Measurements from ENCODE around the gene DNAAF5.
A peak's percentile ranks its signal among the peaks of the same experiment; 100 is the strongest.

Gene DNAAF5

DNA sequence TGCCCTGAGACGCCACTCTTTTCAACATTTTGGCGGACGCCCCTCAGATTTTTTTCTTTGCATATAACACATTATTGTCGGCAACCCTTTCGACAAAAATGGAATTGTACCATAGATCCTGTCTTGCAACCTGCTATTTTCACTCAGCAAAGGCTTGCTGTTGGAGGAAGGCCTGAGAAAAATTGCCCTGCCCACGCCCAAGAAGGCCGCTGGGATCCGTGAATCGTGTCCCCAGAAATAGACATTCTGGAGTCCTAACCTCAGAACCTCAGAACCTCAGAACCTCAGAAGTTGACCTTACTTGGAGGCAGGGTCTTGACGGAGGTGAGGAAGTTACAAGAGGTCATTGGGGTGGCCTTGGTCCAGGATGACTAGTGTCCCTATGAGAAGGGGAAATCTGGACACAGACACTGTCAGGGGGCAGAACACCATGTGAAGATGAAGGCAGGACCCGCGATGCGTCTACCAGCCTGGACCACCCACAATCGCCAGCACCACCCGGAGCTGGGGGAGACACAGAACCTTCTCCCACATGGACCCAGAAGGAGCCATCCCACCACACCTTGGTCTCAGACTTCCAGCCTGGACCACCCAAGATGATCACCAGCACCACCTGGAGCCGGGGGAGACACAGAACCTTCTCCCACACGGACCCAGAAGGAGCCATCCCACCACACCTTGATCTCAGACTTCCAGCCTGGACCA is 19.1 kb upstream of the DNAAF5 start:
- DNase-seq, result no peak

DNA sequence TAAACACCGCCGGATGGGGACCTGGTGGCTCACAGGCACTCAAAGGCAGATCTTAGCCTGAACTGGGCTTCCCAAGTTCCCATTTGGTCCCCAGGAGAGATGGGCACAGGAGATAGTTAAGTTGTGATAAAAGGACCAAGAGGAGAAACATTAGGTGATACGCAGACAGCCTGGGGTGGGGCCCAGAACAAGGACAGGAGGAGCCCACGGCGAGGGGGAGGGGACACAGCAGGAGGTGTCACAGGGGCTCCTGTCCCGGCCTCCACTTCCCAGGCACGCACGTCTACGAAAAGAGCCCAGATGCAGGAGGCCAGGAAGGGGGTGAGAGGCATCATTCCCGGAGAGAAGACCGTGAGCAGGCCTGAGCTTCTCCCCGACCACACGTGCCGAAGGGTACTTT is 16.3 kb upstream of the DNAAF5 start:
- no peak for DNase-seq

DNA sequence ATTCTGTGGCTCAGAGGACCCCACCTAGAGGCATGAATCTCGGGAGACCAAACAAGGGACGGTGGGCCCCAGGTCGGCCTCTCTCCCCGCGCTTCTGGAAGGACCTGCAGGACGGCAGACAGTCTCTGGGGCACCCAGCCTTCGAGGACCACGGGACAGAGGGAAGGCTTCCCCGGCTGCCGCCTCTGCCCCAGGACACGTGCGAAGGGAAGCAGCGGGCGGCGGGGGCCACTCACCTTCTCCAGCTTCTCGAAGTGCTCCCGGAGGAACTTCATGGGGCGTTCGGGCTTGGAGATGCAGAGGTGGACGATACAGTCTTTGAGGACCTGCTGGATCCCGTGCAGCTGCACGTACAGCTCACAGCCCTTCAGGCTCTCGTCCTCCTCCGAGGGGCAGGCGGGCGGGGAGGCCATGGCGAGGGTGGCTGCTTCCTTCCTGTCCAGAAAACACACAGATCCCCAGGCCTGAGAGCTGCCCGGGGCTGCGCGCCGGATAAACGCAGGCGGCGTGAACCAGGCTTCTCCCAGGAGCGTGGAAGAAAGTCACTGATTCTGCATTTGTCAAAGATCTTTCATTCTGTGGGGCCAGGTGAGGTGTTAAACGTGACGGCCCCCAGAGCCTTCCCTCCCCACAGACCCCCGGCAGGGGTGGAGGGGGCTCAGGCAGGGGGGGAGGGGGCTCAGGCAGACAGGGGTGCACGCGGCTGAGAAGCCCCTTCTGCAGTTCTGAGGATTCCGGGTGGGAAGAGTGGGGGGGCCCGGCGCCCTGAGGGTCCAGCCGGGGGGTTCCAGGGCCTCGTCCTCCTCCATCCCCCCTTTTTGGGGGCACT is 15.2 kb upstream of the DNAAF5 start:
- no peak for DNase-seq

DNA sequence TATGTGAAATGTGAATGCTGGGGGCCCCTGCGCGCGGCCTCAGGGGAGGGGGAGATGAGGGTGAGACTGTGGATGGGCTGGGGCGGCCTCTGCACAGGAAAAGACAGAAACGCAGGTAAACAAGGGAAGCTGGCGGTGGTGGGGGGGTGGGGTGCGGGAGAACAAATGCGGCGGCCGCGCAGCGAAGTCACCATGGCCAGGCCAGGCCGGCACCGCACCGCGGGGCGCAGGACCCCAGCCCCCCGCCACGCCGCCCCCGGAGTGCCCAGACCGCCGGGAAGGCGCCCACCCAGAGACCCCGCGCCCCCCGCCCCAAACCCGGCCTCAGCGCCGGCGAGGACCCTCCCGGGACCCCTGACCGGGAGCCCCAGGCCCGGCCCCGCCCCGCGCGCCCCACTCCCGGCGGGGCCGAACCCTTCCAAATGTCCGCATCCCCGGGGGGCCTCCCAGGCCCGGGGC is 14.5 kb upstream of the DNAAF5 start:
- no peak for DNase-seq

DNA sequence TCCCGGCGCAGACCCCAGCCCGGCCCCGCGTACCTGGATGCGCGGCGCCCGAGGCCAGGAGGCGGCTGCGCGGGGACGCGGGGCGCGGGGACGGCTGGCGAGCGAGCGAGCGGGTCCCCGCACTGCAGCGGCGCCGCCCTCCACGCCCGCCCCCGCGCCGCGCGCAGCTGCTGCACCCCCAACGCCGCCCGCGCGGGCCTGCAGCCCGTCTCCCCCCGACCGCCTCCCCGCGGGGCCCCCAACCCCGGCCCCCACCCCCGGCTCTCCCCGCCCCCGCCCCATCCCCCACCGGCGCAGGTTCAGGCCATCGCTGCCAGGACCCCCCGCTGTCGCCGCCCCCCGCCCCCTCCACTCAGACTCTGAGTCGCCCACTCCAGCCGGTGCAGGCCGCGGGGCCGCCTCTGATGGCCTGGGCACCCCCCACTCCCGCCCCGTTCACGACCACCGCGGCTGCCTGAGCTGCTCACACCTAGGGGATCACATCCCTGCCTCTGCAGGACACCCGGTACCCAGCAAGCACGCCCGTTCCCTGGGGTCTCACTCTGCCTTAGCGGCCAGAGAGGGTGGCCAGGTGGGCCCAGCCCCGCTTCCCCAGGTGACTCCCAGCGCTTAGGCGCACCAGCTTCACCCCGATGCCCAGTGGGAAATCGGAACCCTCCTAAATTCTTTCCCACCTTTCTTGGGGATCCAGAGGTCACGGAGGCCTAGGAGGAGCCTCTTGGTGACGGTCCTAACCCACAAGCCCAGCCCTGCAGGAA is 13.9 kb upstream of the DNAAF5 start:
- no peak for DNase-seq

DNA sequence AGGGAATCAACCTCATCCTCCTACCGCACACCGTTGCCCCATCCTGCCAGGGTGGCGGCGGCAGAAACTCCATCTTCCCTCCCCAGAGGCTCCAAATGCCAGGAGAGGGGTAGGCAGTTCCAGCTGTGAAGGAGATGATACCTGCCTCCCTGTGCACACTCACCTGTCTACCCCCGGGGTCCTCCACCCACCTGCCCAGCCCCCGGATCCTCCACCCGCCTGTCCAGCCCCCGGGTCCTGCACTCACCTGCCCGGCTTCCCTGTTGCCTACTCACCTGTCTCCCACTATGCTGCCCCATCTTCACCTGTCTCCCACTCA is 13.4 kb upstream of the DNAAF5 start:
- DNase-seq, result no peak

DNA sequence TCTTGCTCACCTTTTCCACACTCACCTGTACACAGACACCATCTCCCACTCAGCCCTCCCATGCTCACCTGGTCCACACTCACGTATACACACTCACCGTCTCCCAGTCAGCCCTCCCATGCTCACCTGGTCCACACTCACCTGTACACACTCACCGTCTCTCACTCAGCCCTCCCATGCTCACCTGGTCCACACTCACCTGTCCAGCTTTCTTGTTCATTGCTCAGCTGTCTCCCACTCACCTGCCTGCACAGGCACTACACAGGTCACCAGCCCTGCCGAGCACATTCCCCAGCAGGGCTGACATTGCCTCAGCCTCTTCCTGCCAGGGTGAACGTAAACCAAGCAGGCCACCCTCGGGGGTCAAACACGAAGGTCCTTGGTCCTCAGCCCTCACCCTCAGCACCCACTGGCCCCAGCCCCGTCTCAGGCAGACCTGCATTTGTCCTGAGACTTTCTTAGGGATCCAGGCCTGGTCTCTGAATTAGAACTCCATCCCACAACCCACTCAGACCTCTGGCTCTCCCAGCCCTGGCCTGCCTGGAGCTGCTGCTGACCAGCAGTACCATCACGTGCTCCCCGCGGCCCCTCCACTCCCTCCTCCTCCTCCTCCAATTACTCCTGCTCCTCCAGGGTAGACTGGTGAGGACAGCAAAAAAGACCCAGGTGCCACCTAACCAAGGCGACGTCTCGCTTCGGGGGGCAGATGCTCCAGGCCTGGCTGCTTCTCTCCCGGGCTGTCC is 12.8 kb upstream of the DNAAF5 start:
- no peak for DNase-seq

DNA sequence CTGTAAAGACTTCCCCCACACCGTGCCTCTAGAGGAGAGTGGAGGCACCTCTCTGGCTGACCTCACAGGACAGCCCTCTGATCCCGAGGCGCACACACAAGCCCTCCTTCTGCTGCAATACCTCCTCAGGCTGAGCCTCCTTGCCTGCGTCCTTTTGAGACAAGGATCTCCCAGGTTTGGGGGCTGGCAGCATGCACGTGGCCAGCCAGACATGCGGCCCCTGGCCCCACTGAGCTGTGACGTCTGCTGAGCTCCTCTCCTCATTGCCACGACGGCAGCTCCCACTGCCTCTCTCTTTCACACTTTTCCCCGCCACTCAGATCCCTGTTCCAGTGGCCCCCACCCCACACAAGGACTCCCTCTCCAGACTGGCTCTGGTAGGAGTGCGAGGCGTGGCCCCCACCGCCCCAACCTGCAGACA is 12.2 kb upstream of the DNAAF5 start:
- no peak for DNase-seq

DNA sequence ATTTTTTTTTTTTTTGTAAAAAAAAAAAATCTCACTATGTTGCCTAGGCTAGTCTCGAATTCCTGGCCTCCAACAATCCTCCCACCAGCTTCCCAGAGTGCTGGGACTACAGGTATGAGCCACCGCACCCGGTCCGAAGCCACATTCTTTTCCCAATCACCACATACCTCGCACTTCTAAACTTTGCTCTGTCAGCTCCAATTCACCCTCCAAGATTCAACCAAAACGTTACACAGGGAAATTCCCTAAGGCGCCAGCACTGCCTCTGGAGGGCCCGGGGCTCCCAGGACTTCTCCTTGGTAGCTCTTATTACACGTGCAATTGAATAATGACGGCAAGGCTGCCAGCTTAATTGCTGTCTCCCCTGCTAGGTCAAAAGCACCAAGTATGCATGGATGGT is 10.3 kb upstream of the DNAAF5 start:
- no peak for DNase-seq

DNA sequence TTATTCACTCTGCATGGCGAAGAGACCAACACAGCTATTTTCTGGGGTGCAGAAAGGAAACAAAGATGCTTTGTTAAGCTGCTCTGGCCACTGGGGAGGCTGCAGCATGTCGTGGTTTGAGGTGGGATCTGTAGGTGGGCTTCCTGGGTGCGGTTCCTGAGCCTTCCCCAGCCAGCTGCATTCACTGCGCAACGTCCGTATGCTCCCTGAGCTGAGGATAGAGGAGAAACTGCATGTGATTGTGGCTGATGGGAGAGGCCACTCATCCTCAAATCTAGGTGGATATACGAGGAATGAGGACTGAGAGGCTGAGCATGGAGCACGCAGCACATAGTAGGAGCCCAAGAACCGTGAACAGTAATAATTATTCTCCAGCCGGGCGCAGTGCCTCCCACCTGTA is 9.9 kb upstream of the DNAAF5 start:
- no peak for DNase-seq

DNA sequence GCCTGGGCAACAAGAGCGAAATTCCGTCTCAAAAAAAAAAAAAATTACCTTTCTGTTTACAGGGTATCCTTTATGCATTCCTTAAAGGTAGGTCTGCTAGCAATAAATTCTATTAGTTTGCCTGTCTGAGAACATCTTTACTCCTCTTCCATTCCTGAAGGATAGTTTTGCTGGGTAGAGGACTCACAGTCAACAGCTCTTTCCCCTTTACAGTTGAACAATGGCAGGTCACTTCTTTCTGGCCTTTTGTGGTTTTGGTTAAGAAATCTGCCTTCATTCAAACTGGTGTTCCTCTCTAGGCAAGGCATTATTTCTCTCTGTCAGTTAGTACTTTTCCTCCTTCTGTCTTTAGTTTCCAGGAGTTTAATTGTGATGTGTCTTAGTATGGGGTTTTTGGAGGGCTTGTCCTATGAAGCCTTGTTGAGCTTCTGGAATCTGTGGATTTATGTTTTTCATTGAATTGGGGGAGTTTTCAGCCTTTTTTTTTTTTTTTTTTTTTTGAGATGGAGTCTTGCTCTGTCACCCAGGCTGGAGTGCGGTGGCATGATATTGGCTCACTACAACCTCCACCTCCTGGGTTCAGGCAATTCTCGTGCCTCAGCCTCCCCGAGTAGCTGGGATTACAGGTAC is 4.8 kb upstream of the DNAAF5 start:
- DNase-seq, result no peak

DNA sequence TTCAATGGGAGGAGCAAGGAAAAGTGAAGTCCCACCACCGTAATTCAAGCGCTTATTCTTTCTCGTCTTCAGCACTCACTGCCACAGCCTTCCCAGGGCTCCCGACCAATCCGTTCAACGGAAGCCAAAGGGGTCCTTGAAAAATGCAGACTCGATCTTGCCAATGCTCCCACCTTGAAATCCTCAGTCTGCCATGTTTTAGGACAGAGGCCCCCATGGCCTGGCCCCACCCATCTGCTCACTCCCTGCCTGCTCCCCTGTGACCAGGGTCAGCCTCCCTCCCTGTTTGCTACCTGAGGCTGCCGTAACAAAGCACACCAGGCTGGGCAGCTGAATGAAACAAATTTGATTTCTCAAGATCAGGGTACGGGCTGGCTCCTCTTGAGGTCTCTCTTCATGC is 3.0 kb upstream of the DNAAF5 start:
- no peak for DNase-seq

DNA sequence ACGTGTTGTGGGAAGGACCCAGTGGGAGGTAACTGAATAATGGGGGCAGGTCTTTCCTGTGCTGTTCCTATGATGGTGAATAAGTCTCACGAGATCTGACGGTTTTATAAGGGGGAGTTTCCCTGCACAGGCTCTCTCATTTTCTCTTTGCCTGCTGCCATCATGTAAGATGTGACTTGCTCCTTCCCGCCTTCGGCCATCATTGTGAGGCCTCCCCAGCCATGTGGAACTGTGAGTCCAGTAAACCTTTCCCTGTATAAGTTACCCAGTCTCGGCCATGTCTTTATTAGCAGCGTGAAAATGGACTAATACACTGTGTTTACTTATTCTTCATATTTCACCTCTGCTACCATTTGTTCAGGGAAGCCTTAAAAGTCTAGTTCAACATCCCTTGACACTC is 2.2 kb upstream of the DNAAF5 start:
- no peak for DNase-seq

DNA sequence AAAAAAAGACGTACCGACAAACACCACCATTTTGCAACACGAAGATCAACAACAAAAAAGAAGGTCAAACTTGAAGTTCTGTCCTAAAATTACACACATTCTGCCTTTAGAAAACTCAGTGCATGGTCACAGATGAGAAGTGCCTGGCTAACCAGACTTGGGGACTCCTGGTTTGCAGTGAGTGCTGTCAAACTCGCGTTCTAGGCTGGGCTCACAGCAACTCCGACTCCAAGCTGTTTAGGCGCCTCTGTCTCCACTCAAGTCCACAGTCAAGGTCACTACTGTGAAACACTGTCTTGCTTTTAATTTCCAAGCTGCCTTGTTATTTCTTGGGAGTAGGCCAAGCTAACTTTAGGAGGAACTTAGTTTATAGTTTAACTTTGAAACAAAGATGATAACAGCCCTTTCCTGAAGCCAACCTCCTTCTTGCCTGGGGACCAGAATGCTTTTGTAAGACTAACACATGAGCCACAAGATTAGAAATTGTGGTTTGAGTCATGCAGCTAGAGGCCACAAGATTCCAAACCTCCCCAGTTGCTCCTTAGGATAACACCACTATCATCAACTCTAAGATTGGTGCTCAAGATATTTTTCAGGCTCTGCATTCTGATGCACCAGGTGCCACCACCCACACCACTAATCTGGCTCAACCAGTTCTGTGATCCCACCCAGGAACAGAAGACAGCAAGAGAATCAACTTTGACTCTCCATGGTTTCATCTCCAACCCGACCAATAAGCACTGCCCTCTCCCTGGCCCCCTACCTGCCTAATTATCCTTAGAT is 1.1 kb upstream of the DNAAF5 start:
- DNase-seq, result peak; percentile 46

DNA sequence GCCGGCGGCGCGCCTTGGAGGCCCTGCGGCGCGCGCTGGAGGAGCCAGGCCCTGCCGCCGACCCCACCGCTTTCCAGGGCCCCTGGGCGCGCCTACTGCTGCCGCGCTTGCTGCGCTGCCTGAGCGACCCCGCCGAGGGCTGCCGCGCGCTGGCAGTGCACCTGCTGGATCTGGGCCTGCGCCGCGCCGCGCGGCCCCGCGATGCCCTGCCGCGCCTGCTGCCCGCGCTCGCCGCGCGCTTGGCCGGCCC is 280 bp downstream of the DNAAF5 start:
- no peak for DNase-seq

DNA sequence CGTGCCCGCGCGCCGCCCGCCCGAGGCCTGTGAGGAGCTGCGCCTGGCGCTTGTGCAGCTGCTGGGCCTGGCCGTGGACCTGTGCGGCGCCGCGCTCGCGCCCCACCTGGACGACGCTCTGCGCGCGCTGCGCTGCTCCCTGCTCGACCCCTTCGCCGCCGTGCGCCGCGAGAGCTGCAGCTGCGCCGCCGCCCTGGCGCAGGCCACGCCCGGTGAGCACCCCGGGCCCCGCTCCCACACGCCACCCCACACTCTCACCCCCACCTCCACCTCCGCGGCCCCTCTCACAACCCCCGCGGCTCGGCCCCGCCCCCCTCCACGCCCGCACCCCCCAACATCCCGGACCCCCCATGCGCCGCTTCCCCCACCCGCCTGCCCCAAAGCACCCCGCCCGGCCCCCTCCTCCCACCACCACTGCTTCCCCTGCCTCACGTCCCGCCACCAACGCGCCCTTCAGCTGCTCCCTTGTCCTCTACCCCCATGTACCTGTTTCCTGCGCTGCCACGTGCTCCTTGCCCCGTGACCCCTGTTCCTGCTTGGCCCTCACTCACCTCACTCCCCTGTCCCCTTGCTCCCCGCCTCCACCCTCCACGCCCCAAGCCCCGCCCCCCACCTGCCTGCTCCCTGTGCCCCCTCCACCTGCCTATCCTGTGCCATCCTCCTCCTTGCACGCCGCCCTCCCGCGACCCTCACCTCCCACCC is 756 bp downstream of the DNAAF5 start, which contains the start of gene PRKAR1B:
Gene PRKAR1B, minus strand, starts transcription at position 178 of the 702 bp plus-strand sequence. CDS start 15,776 bp downstream, outside the sequence.
- no peak for DNase-seq

DNA sequence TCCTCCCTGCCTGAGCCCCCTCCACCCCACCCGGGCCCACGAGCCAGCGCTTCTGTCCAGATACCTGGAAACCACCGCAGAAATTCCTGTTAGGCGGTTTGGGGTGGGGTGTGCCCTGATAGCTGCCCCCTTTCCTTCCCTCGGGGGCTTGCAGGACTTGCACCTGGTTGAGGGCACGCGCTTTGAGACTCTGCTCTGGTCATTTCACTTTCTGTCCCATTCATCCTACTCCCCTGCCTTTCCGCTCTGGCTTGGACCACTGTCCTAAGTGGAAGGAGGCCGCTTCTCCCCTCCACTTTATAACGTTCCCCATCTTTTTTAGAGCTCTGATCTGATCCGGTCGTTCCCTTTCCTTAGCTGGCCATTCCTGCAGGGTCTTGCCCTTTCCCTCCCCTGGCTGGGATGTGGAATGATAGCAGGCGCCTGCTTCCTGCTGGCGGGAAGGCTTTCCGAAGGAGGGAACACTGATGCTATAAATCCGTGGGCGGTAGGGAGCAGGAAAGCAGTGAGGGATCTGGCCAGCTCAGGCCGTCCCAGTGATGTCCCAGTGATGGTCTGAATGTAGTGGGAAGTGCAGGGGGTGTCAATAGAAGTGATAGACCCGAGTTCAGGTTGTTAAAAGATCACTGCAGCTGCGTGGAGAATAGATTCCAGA is 1.4 kb downstream of the DNAAF5 start:
- peak; percentile 47 for DNase-seq

DNA sequence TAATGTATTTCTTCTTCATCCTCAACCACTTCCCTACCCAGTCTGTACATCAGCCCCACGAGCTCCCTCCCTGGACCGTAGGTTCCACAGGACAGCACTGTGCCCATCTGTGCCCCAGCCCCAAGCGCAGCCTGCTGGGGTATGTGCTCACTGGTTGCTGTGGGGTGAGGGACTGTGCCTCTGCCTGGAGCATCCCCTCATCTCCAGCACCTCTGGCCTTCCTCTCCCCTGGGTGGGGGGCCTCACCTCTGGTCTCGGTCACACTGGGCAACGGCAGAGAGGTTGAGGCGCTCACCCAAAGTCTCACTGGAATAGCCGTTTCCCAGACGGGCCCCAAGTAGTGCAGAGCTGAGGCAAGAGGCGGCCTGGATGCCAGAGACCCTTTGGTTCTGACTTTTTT is 2.1 kb downstream of the DNAAF5 start:
- DNase-seq, result no peak

DNA sequence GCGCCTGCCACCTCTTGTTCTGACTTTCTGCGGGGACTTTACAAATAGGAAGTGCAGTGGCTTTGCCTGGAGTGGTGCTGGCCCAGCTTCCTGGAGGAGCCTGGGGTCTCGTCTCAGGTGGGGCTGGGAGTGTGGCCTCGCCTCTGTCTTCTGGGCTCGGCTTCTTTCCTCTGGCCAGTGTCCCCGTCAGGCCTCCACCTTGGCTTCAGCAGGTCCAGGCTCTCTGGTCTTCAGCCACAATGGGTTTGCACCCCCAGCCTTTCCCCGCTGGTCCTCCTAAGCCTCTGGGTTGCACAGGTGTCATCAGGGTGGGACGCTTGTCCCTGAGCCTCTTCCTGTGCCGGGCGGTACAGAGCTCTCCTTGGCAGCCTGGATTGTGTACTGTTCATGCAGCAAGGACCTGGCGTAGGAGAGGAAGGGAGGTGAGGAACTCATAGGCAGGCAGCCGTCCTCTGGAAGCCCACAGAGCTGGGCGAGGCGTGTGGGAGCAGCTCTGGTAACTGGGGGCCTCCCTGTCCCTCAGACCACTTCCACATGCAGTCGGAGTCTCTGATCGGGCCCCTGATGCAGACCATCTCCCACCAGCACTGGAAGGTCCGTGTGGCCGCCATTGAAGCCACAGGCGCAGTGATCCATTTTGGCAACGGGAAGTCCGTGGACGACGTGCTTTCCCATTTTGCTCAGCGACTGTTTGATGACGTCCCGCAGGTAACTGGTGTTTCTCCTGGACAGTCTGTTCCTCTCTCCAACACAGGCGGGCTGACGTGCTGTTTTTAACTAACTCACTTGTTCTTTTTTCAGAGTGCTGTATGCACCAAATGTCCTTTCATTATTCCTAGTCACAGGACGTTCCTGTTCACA is 2.9 kb downstream of the DNAAF5 start:
- DNase-seq, result no peak

Data from EL (cell line).